ENCODE data around the gene SH2D5.

Gene SH2D5

DNA sequence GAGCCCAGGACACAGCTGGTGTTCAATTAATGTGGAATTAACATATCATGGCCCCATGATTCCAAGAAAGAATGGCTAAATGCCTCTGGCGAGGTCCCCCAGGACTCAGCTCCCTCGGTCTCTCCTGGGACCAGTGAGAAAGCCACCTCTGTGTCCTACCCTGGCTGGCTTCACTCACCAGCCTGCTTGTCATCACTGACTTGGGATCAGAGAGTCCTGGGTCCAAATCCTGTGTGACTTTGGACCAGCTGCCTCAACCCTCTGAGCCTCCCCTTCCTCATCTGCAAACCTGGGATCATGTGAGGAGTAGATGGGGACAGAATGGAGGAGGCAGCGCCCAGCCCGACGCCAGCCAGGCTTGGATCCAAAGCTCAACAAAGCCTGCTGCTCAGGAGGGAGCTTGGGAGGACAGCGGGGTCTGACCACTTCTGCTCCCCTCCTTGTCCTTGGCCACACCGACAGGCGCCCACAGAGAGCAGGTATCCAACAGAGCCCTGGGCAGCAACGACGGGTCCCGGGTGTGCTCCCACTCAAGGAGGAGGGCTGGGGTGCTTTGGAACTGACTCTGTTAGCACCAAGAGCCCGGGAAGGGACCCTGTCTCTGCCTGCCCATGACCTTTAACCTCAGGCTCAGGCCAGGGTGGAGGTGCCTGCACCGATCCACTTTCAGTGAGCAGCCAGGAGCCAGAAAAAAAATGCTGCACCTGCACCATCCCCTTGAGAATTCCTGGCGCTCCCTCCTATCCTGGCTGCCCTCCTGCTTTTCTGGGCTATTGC is 3.2 kb downstream of the SH2D5 start:
- intact Hi-C loops (cut with DNase I) = no loop called here
- DNase-seq = peak in 13 of 42 donors; percentile 0 to 41 (median 24)

DNA sequence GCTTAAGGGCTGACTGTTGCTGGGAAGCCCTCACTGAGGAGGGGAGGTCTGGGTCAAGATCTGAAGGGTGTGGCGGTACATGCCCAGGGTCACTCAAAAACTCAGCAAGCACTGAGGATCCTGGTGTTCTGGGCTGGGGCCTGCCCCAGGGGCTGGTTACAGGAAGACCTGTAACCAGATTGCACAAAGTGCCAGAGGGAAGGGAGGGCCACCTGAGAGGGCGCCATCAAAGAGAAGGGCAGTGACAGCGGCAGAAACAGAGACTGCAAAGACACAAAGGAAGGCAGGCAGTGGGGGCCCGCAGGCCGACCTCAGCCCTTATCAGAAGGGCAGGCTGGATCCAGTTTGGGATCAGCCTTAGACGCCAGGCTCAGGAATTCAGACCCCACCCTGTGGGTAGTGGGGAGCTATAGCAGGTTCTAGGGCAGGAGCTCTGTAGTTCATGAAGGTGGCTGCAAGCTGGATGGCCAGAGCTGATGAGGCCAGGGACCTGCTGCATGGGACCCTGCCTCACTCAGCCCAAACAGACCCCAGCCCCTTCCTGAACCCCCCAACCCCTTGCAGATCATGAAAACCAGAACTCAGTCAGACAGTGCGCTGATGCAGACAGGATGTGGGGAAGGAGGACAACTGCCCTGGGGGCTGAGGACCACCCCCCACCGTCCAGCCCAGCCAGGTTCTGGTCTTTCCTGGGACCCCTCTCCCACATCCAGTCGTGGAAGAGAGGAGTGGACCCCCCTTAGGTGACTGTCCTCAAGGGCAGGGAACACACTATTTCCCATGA is 3.9 kb downstream of the SH2D5 start:
- peak in 12 of 42 donors; percentile 1 to 29 (median 8) for DNase-seq
- intact Hi-C loops (cut with DNase I) = no loop called here

DNA sequence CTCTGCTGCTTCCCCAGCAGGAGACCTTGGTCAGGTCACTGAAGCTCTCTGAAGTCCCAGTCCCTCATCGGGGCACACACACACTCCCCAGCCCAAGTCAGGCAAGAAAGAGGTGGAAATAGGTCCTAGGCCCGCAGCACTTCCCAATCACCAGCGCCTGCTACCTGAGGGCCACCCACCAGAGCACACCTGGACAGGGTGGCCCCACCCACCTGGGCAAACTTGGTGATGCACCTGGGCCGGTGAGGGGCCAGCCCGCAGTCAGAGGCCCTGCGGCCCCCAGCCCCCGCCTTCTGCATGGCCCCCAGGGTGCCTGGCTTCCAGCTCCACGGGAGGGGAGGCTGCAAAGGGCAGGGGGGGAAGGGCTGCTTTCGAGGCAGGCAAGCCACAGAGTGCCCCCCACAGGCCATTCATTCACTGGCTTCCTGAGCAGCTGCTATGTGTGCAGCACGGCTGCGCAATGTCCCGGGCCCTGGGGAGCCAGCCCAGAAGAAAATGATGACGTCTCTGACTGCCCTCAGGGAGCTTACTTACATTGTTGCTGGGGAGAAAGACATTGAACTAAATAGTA is 4.7 kb downstream of the SH2D5 start:
- intact Hi-C loops (cut with DNase I) = no loop called here
- peak in 21 of 42 donors; percentile 14 to 67 (median 54) for DNase-seq

DNA sequence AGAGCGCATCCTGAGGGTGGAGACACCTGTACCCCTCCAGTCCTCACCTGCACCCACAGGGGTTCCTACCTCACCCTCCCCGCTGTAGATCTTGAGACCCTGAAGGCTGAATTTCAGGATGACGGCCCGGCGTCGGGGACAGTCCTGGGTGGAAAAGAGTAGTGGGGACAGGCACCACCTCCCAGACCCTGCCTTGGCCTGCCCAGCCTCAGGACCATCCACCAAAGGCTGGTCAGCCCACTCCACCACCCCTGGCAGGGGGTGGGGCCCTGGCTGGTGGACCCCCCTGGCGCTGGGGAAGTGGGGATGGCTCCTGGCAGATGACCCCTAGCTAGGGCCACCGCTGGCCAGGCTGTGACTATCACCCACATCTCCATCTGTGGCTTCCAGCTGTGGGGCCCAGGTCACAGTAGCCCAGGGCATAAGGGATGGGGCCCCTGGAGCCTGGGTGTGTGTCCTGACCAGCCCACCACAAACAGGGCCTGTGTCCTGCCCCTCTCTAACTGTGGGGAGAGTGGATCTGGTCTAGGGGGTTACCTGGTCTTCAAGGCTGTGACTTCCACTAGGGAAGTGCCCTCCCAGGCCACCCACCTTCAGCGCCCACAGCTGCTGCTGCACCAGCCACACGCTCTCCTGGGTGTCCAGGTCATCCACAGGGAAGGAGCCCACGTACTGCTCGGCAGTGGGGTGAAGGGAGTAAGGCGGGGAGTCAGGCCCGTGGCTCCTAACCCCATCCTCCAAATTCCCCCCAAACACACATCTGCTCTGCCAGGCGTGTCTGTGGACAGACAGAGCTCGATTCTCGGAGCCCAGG is 5.4 kb downstream of the SH2D5 start:
- DNase-seq = peak in 11 of 42 donors; percentile 4 to 41 (median 17)
- intact Hi-C loops (cut with DNase I) = no loop called here

DNA sequence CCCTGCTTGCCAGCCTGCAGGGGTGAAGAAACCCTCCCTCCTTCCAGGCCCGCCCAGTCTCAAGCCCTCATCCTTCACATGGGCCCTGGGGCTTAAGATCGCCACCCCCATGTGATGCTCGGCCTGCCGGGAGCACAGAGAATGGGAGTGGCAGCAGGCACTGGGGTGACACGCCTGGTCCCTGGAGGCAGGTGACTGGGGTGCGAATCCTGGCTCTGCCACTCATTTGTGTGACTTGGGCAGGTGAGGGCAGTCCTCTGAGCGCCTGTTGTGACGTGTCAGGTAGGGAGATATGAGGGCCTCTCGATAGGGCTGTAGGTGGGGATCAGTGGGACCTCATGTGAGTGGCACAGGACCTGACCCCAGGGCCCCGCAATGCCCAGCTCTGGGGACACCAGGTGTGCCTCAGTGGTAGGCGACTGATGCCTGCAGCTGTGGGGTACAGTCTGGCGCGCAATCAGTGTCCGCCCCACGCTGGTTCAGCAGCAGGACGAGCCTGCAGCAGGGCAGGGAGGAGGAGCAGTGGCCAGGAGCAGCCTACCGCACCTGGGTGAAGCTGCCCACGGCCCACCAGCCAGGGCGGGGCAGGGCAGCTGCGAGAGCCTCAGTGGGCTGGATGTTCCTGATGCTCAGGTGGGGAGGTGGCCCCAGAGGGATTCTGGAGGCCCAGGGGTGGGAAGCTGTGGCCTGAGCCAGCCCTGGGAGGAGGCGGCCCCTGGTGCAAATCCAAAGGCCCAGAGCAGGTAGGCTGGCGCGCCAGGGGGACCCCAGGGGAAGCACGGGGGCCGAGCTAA is 6.2 kb downstream of the SH2D5 start:
- DNase-seq = peak in 16 of 42 donors; percentile 0 to 35 (median 13)
- intact Hi-C loops (cut with DNase I) = no loop called here

DNA sequence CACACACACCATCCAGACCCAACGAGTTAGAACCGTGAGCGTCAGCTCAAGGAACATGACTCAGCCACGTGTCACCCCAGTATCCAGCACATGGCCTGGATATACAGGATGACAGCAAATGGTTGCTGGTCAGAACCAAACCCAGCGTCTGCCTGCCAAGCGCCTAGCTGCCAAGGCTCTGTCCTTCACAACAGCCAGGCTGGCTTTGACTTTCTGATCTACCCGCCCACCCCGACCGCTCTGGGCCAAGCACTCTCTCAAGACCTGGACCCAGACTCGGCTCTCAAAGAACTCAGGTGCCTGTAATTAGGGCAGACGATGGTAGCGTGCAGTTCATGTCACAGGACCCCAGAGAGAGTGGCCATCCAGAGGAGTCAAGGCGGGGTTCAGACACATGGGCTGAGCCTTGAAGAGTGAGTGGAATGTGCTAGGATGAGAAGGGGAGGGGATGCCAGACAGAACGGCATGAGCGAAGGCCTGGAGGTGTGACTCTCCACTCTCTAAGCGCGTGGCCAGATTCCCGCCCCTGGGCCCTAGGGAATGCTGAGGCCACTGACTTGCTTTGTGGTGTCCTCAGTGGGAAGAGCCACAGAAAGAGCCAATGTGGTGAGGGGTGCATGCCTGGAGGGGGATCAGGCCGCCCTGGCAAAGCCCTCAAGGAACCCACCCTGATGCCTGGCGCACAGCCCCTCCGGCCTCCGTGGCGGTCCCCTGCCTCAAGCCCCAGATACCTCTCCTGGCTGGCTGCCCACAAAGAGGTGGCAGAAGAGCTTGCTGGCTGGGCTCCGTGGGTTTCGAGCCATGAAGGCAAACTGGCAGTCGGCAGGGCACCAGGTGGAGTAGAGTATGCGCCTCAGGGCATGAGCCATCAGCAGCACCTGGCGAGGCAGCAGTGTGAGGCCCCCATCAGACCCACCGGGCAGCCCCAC is 7.0 kb downstream of the SH2D5 start:
- DNase-seq = peak in 16 of 42 donors; percentile 2 to 48 (median 32)
- intact Hi-C loops (cut with DNase I) = no loop called here

DNA sequence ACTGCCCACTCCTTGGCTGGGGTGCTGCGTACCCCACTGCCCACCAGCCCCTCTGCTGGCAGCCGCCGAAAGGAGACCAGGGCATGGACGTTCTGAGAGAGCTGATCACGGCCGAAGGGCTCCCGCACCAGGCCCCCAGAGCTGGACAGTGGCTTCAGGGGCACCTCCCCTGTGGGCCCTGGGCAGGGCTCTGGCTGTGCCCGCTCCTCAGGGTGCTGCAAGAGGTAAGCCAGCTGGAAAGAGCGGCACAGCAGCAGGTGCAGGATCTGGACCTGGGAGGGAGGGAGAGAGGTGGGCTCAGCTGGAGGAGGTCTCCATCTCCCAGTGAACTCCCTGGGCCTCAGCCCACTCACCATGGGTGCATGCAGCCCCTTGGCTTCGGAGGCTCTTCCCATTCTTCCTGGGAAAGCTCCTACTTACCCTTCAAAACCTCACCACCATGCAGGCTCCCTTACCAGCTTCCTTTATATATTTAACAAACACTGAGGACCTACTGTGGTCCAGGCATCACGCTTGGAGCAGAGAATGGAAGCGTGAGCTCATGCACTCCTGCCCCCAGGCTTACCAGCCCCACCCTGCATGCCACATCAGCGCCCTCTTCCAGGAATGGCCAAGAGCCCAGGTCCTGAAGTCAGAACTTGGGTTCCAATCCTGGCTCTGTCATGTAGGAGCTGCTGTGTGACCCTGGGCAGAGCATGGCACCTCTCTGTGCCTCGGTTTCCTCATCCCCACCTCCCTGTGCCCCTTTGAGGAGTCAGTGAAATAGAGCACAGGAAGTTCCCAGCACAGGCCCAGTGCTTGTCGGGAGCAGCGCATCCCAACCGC is 7.9 kb downstream of the SH2D5 start:
- intact Hi-C loops (cut with DNase I) = no loop called here
- peak in 13 of 42 donors; percentile 0 to 35 (median 7) for DNase-seq

DNA sequence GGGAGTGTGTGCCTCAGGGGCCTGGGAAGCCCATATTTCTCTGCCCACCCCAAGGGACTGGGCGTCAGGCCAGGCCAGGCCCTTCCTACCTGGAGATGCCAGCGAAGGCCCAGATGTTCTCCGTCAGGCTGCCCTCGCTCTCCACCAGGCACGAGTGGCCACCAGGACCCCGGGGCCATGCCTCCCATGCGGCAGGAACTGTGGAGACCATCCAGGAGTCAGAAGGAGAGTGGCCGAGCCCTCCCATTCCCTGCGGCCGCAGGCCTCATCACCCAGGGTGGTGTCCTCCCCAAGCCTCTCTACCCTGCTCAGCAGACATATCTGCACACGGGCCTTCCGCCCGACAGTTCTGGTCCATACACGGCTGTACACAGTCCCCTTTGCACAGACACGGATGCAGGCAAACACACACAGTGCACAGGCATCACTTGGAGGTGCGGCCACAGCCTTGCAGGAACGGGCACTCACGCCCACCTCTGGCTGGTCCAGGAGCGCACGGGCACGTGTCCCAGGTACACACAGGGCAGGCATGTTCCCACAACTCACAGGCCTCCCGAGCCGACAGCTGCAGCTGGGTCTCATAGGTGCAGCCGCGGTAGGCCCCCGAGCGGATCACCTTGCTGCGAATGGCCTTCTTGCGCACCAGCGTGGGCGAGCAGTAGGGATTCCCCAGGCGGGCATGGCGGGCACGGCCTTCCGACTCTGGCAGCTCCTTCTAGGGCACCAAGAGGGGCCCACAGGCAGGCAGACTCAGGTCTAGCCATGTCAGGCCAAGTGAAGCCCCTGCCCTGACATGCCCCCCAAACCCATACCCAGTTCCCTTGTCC is 8.8 kb downstream of the SH2D5 start:
- peak in 17 of 42 donors; percentile 1 to 40 (median 13) for DNase-seq
- intact Hi-C loops (cut with DNase I) = no loop called here

DNA sequence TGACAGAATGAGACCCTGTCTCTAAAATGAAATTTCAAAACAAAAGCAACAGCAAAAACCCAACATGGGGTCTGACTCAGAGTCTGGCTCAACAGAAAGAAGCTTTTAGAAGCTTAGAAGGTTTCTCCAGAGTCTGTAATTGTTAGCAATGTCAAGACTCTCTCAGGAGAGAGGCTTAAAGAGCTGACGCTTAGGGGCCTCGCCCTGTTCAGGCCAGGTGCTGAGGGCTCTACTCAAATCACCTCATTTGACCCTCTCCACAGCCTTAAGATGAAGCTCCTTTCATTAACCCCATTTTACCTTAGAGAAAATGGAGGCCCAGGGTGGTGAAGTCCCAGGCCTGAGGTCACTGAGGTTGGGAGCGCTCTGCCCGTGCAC is 9.4 kb downstream of the SH2D5 start:
- intact Hi-C loops (cut with DNase I) = no loop called here
- DNase-seq = peak in 4 of 42 donors; percentile 0 to 1 (median 0)

DNA sequence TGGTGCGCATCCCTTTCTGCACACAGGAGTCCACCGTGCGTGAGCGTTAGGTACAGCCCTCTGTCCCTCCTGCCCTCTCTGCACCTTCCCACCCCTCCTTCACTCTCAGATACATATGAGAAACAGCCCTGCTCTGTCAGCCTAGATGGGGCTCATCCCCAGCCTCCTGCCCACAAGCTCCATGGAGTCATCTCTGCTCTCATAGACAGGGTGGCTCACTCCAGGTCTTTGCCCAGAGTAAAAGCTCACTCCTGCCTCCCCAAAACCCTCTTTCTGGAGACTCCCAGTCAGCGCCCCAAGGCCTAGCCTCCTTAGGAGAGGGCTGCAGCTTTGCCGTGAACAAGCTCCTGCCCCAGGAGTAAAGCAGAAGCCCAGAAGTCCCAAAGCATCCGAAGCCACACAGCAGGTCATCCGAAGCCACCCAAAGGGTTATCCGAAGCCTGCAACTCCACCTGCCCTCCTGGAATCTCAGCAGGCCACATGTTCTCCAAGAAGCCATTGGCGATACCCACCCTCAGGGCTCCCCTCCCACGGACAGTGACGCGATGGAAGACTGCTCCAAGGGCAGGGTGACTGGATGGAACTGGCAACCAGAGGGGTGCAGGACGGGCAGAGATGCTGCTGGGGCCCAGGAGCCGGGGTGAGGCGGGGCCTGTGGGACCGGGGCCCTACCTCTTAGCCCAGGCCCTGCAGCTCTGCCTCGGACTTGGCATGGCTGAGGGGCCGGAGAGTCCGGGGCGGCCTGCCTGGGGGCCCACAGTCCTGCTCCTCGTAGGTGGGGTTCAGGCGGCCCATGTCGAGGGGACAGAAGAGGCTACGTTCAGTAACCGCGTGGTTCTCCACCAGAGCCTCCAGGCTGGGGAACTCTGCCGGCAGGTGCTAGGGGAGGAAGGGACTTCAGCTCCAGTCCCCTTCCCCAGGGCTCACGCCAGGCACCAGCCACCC is 11.1 kb downstream of the SH2D5 start:
- intact Hi-C loops (cut with DNase I) = no loop called here
- peak in 20 of 42 donors; percentile 0 to 33 (median 10) for DNase-seq

DNA sequence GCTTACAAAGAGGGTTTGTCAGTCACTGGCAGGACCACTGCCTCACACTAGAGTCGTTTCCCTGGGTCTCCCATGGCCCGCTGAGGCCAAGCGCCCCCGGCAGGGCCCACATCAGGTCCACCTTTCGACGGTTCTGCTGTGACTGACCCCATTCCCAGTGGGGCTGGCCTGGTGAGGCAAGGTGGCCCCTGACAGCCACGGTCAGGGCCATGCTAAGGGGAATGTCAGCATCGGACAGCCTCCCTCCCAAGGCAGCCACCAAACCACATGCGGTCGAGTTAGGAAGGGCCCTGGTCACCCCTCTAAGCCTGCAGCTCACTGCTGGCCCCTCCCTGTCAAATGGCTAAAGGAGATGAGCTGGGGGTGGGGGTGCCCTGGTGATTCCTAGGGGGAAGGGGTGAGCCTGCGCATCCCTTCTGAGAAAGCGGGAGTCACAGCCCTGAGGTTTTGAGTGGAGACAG is 11.8 kb downstream of the SH2D5 start:
- intact Hi-C loops (cut with DNase I) = no loop called here
- peak in 12 of 42 donors; percentile 0 to 33 (median 4) for DNase-seq

DNA sequence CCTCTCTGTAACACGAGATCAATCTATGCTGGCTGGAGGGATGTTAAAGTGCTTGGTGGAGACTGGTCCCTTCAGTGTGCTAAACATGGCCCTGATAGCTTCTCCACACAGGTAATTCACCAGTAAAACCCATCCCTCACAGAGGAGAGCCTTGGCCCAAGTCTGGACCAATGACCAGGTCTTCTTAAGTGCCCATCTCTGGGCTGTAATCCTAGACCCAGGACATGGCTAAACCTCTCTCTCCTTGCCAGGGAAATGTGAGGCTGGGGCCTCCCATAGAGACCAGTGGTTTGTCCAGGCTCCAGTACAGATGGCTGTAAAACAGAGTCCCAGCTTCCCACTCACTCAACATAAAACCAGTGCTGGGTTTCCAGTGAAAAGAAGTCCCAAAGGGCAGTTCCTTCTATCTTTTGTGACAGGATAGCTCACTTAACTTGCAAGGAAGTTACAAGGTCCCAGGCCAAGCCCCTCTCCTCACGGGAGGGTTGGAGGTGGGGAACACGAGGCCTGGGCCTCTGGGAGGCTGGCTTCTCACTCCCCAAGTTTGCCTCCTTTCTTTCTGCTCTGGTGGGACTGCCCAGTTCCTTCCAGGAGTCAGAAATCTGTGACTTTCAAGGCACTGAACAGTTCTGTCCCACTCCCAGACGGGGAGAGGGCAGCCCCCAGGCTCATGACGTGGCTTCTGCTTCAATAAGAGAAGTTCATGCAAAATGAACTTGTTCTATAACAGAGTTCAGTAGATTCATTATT is 12.5 kb downstream of the SH2D5 start:
- intact Hi-C loops (cut with DNase I) = no loop called here
- peak in 8 of 42 donors; percentile 2 to 39 (median 7) for DNase-seq

DNA sequence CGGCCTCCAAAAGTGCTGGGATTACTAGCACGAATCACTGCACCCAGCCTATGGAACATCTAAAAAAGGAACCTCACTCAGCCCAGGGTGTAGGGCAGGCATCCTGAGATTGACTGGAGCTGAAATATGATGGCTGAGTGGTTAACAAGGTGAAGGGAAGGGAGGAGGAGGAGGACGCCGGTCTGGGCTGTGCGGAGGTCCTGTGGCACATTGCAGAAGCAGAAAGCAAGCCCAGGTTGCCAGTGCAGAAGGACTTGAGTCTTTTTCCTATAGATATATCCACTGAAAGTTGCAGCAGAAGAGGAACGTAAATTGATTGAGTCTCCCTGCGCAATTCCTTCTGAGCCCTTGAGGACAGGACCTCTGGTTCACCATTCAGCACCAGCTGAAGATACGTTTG is 13.2 kb downstream of the SH2D5 start:
- DNase-seq = peak in 2 of 42 donors; percentile 4

More for the DNA sequence above, 13.2 kb downstream of the SH2D5 start:
- intact Hi-C loops (cut with DNase I) = no loop called here
